Measurements from ENCODE around the gene GPRC5D.

GRCh38 chr12:12974211-12974610 is 22.2 kb upstream of the GPRC5D start:
- TF ChIP-seq CTCF (IDR thresholded peaks at IDR 0.05) (no peak), ZFX (IDR thresholded peaks at IDR 0.05; ENCODE audit: borderline replicate concordance) (no peak)
